ENCODE data around the gene LGR4.
"Not testable (repeated sequence)": the region's sequence is repeated elsewhere in the genome, so short reads cannot be mapped to it uniquely, and the experiment has no call there.

Gene LGR4

GRCh38 chr11:27372164-27372563 lies 100.4 kb downstream of the LGR4 start:
- DNase-seq = no peak

GRCh38 chr11:27371489-27371888 lies 101.1 kb downstream of the LGR4 start:
- DNase-seq = no peak

GRCh38 chr11:27370374-27370773 lies 102.2 kb downstream of the LGR4 start:
- no peak for DNase-seq

- DNase-seq = no peak
Measured at GRCh38 chr11:27367881-27368280, 104.7 kb downstream of the LGR4 start.

GRCh38 chr11:27363576-27364117 lies 108.9 kb downstream of the LGR4 start:
- DNase-seq = no peak

- DNase-seq = peak; percentile 94
Measured at GRCh38 chr11:27362749-27363575, 109.6 kb downstream of the LGR4 start, which contains the start of gene CCDC34. CCDC34 (minus strand) TSS chr11:27363215; CDS start chr11:27363194, 21 bp downstream.

- DNase-seq = no peak
Measured at GRCh38 chr11:27361649-27362431, 110.8 kb downstream of the LGR4 start.

GRCh38 chr11:27358296-27358695 lies 114.3 kb downstream of the LGR4 start:
- no peak for DNase-seq

- no peak for DNase-seq
Measured at GRCh38 chr11:27357250-27357649, 115.3 kb downstream of the LGR4 start.

GRCh38 chr11:27356624-27357222 lies 115.9 kb downstream of the LGR4 start:
- DNase-seq = no peak

GRCh38 chr11:27355575-27356104 lies 117.0 kb downstream of the LGR4 start:
- DNase-seq = no peak

GRCh38 chr11:27354359-27354965 lies 118.1 kb downstream of the LGR4 start:
- DNase-seq = no peak

GRCh38 chr11:27353593-27354358 lies 118.8 kb downstream of the LGR4 start:
- no peak for DNase-seq

- no peak for DNase-seq
Measured at GRCh38 chr11:27352781-27353180, 119.8 kb downstream of the LGR4 start.

GRCh38 chr11:27350511-27350910 lies 122.1 kb downstream of the LGR4 start:
- DNase-seq = no peak

- no peak for DNase-seq
Measured at GRCh38 chr11:27349919-27350318, 122.7 kb downstream of the LGR4 start.

- no peak for DNase-seq
Measured at GRCh38 chr11:27348340-27348873, 124.2 kb downstream of the LGR4 start.

- no peak for DNase-seq
Measured at GRCh38 chr11:27347359-27348339, 124.9 kb downstream of the LGR4 start.

- no peak for DNase-seq
Measured at GRCh38 chr11:27339941-27340340, 132.6 kb downstream of the LGR4 start.

GRCh38 chr11:27334764-27335163 lies 137.8 kb downstream of the LGR4 start:
- not testable (repeated sequence) for DNase-seq
